HepG2 (cell line): ENCODE data around the gene MAN1B1. TPM values are rescaled to one million over a fixed set of nuclear protein-coding genes. Genes with fewer than 3 reads are reported as not detected.

Experiments
- ARNT ChIP-seq: fragments of 450-650 bp; IDR thresholded peaks from 2 replicates; pipeline ENCODE4 v1.6.1; 2017
- BATF2 ChIP-seq: sonication (generic); formaldehyde crosslinking; IDR thresholded peaks from 2 replicates; pipeline ENCODE4 v1.8.0; 2022; ENCODE audit warnings: mild to moderate bottlenecking, missing genetic modification reagents, moderate library complexity
- BRCA1 ChIP-seq: sonication (generic); formaldehyde crosslinking; IDR thresholded peaks from 2 replicates; pipeline ENCODE4 v1.4.0; 2020; ENCODE audit warnings: missing genetic modification reagents
- ESRRA ChIP-seq: sonication (generic); formaldehyde crosslinking; IDR thresholded peaks from 2 replicates; pipeline ENCODE4 v1.5.1; 2020; ENCODE audit warnings: mild to moderate bottlenecking, low read depth, missing genetic modification reagents
- FIP1L1 ChIP-seq: fragments of 200-400 bp; formaldehyde crosslinking; IDR thresholded peaks from 2 replicates; pipeline ENCODE4 v1.6.1; 2018; ENCODE audit warnings: low read depth, mild to moderate bottlenecking, low read length, moderate library complexity, borderline replicate concordance; ENCODE audit not compliant: insufficient read depth
- HBP1 ChIP-seq: IDR thresholded peaks from 2 replicates; pipeline ENCODE4 v1.6.1; 2016; ENCODE audit warnings: low read depth, control low read depth
- MTA3 ChIP-seq: sonication (generic); formaldehyde crosslinking; IDR thresholded peaks from 2 replicates; pipeline ENCODE4 v1.4.0; 2020; ENCODE audit warnings: missing genetic modification reagents
- NRL ChIP-seq: sonication (generic); formaldehyde crosslinking; IDR thresholded peaks from 2 replicates; pipeline ENCODE4 v1.5.0; 2020; ENCODE audit warnings: missing genetic modification reagents, mild to moderate bottlenecking, moderate library complexity, borderline replicate concordance
- ZBTB10 ChIP-seq: sonication (generic); formaldehyde crosslinking; IDR thresholded peaks from 2 replicates; pipeline ENCODE4 v1.4.0; 2020; ENCODE audit warnings: missing genetic modification reagents, borderline replicate concordance
- ZHX1 ChIP-seq: sonication (generic); formaldehyde crosslinking; IDR thresholded peaks from 2 replicates; pipeline ENCODE4 v1.8.1; 2022; ENCODE audit warnings: low read depth, mild to moderate bottlenecking, missing genetic modification reagents
- ZNF207 ChIP-seq: fragments of 450-650 bp; IDR thresholded peaks from 2 replicates; pipeline ENCODE4 v1.6.1; 2016; ENCODE audit warnings: antibody characterized with exemption, borderline replicate concordance
- ZNF274 ChIP-seq: sonication (generic); formaldehyde crosslinking; IDR thresholded peaks from 2 replicates; pipeline ENCODE4 v1.5.1; 2020; ENCODE audit warnings: mild to moderate bottlenecking, missing genetic modification reagents
- ZNF512B ChIP-seq: sonication (generic); formaldehyde crosslinking; IDR thresholded peaks from 2 replicates; pipeline ENCODE4 v1.5.1; 2020; ENCODE audit warnings: missing genetic modification reagents, mild to moderate bottlenecking, borderline replicate concordance
- ZNF563 ChIP-seq: sonication (generic); formaldehyde crosslinking; IDR thresholded peaks from 2 replicates; pipeline ENCODE4 v1.8.0; 2022; ENCODE audit warnings: mild to moderate bottlenecking, moderate library complexity, missing genetic modification reagents
- ZNF878 ChIP-seq: sonication (generic); formaldehyde crosslinking; IDR thresholded peaks from 2 replicates; pipeline ENCODE4 v1.8.1; 2023; ENCODE audit warnings: mild to moderate bottlenecking, missing genetic modification reagents, moderate library complexity
- ZSCAN21 ChIP-seq: sonication (generic); formaldehyde crosslinking; IDR thresholded peaks from 2 replicates; pipeline ENCODE4 v1.8.0; 2022; ENCODE audit warnings: mild to moderate bottlenecking, missing genetic modification reagents, moderate library complexity, borderline replicate concordance
- polyA plus RNA-seq, 8 experiments: library from polyadenylated mRNA; depleted of rRNA in 3 of 8; stranded (reverse) in 7 of 8; unstranded in 1 of 8; fragments of >200 nt; fragmentation: Illumina TruSeq in 4 of 8; extraction: Trizol in 4 of 8; gene quantifications; 2 replicates each; pipeline versions ENCODE4 v1.2.1 to v1.2.3, GENCODE V29; 2011 to 2016; ENCODE audit warnings: low read depth in 4 of 8, missing spikeins in 1 of 8, mixed read lengths in 1 of 8; ENCODE audit not compliant: insufficient read depth in 1 of 8
- total RNA-seq, 5 experiments: library from RNA; depleted of rRNA; stranded (reverse); fragments of >200 nt; fragmentation: Illumina TruSeq; extraction: Trizol; gene quantifications; 2 replicates each; pipeline ENCODE4 v1.2.3, GENCODE V29; 2016; ENCODE audit warnings: low read depth in 1 of 5

MAN1B1 gene
- total and polyA plus RNA-seq, 2 of the 13 experiments (the other 11 are each of a cell fraction or from before 2014, with no cell fraction given): 48.9 to 59.5 TPM

- TF ChIP-seq ZNF512B (CRISPR knock-in tag): no peak
- TF ChIP-seq BRCA1 (CRISPR knock-in tag): no peak
- TF ChIP-seq ZHX1 (CRISPR knock-in tag): no peak
- no peak for TF ChIP-seq ZSCAN21 (CRISPR knock-in tag)
- no peak for TF ChIP-seq BATF2 (CRISPR knock-in tag)
- no peak for TF ChIP-seq ZNF878
- peak; percentile 51; the same call in 1 of the 2 replicates for TF ChIP-seq ZNF274 (CRISPR knock-in tag)
- no peak for TF ChIP-seq MTA3 (CRISPR knock-in tag)
- peak; percentile 52 for TF ChIP-seq ZNF563 (CRISPR knock-in tag)
- no peak for TF ChIP-seq FIP1L1
- TF ChIP-seq HBP1 (CRISPR knock-in tag): no peak; the same call in 1 of the 2 replicates
- TF ChIP-seq ARNT: no peak
- no peak; the same call in 1 of the 2 replicates for TF ChIP-seq ZBTB10 (CRISPR knock-in tag)
- TF ChIP-seq ESRRA (CRISPR knock-in tag): 0 out of 2 replicates have a peak, but pooled peaks have one; percentile 25
- TF ChIP-seq NRL (CRISPR knock-in tag): 0 out of 2 replicates have a peak, but pooled peaks have one; percentile 20
- no peak for TF ChIP-seq ZNF207
These were observed 16.4 kb upstream of the MAN1B1 start, which contains the start of gene SAPCD2 (continued) for GRCh38 chr9:137070201-137070905.
